NOMO-1 (cell line): Measurements from ENCODE around the gene TYW3.

ENCODE experiments used
- DNase-seq, 2 experiments: peaks; one replicate each; lab custom pipeline; 2025; ENCODE audit not compliant: unreplicated experiment in 2 of 2; lab: John Stamatoyannopoulos, UW

The TYW3 gene

GRCh38 chr1:74785944-74786343, 53.0 kb downstream of the TYW3 start:
- no peak for DNase-seq

- DNase-seq: no peak
Measured at GRCh38 chr1:74790453-74790852, 57.5 kb downstream of the TYW3 start.

GRCh38 chr1:74791491-74791890, 58.5 kb downstream of the TYW3 start:
- DNase-seq: no peak

DNA sequence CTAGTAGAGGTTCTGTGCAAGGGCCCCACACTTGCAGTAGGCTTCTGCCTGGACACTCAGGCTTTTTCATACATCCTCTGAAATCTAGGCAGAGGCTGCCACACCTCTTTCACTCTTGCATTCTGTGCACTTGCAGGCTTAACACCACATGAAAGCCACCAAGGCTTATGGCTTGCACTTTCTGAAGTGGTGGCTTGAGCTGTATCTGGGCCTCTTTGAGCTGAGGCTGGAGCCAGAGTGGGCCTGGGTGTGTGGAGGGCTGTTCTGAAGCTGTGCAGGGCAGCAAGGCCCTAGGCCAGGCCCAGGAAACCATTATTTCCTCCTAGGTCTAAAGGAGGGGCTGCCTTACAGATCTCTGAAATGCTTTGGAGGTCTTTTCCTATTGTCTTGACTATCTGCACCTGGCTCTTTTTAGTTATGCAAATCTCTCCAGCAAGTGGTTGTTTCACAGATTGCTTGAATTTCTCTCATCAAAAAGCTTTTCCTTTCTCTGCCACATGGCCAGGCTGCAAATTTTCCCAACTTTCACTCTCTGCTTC, 66.2 kb downstream of the TYW3 start:
- no peak for DNase-seq

- no peak for DNase-seq
Measured at GRCh38 chr1:74811436-74812179, 78.7 kb downstream of the TYW3 start.

- DNase-seq: no peak
Measured at GRCh38 chr1:74812180-74812541, 79.2 kb downstream of the TYW3 start.
